IMR-90 (cell line): Measurements from ENCODE around the gene PLD3.

Experiments
- CEBPB ChIP-seq: IDR thresholded peaks from 2 replicates; pipeline ENCODE4 v1.6.1; 2012; ENCODE audit warnings: low read depth, low read length, improper control_type of control experiment
- CHD1 ChIP-seq: IDR thresholded peaks from 2 replicates; pipeline ENCODE4 v1.6.1; 2012; ENCODE audit warnings: low read depth, low read length, improper control_type of control experiment
- FOS ChIP-seq: fragments of 150-350 bp; IDR thresholded peaks from 2 replicates; pipeline ENCODE4 v1.6.1; 2016; ENCODE audit warnings: low read depth, low read length
- MAFK ChIP-seq: IDR thresholded peaks from 2 replicates; pipeline ENCODE4 v1.6.1; 2012; ENCODE audit warnings: low read depth, low read length, improper control_type of control experiment
- MAZ ChIP-seq: IDR thresholded peaks from 2 replicates; pipeline ENCODE4 v1.6.1; 2012; ENCODE audit warnings: low read depth, mild to moderate bottlenecking, low read length, improper control_type of control experiment, moderate library complexity, borderline replicate concordance
- MXI1 ChIP-seq: IDR thresholded peaks from 2 replicates; pipeline ENCODE4 v1.6.1; 2012; ENCODE audit warnings: low read depth, mild to moderate bottlenecking, low read length, moderate library complexity, borderline replicate concordance
- NFE2L2 ChIP-seq: fragments of 150-350 bp; IDR thresholded peaks from 2 replicates; pipeline ENCODE4 v1.6.1; 2016; ENCODE audit warnings: low read depth, mild to moderate bottlenecking, low read length
- POLR2A ChIP-seq: IDR thresholded peaks from 2 replicates; pipeline ENCODE4 v1.6.1; 2012; ENCODE audit warnings: mild to moderate bottlenecking, low read depth, low read length
- RAD21 ChIP-seq: IDR thresholded peaks from 2 replicates; pipeline ENCODE4 v1.6.1; 2012; ENCODE audit warnings: low read length, improper control_type of control experiment
- SMC3 ChIP-seq: fragments of 150-350 bp; IDR thresholded peaks from 2 replicates; pipeline ENCODE4 v1.6.1; 2016; ENCODE audit warnings: low read depth, mild to moderate bottlenecking, antibody characterized with exemption, low read length, moderate library complexity
- TF ChIP-seq, protein P1 (sequence below): conservative IDR thresholded peaks from 2 replicates; pipeline ENCODE4 v1.5.1; 2012; ENCODE audit warnings: mild to moderate bottlenecking, low read depth, low read length, improper control_type of control experiment
- TF ChIP-seq, protein P2 (sequence below): fragments of 150-350 bp; IDR thresholded peaks from 2 replicates; pipeline ENCODE4 v1.6.1; 2017; ENCODE audit warnings: mild to moderate bottlenecking, antibody characterized with exemption, low read length, low read depth

DNA sequence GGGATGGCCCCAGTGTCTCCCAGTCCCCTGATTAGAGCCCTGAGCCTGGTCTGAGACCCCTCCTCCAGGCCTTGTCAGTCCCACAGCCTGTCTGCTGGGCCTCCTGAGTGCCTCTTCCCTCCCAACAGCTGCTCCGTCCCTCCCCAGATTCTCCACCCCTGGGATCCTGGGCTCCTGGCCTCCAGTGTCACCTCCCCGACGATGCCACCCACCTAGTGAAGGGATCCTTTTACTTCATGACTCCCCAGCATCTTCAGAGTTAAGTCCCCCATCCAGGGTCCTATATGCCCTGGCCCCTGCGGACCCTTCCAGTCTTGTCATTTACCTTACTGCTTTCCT lies 69.1 kb downstream of the PLD3 start:
- TF ChIP-seq, protein P1, sequence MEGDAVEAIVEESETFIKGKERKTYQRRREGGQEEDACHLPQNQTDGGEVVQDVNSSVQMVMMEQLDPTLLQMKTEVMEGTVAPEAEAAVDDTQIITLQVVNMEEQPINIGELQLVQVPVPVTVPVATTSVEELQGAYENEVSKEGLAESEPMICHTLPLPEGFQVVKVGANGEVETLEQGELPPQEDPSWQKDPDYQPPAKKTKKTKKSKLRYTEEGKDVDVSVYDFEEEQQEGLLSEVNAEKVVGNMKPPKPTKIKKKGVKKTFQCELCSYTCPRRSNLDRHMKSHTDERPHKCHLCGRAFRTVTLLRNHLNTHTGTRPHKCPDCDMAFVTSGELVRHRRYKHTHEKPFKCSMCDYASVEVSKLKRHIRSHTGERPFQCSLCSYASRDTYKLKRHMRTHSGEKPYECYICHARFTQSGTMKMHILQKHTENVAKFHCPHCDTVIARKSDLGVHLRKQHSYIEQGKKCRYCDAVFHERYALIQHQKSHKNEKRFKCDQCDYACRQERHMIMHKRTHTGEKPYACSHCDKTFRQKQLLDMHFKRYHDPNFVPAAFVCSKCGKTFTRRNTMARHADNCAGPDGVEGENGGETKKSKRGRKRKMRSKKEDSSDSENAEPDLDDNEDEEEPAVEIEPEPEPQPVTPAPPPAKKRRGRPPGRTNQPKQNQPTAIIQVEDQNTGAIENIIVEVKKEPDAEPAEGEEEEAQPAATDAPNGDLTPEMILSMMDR = no peak
- TF ChIP-seq RAD21 (no peak), NFE2L2 (no peak), CEBPB (no peak), MAZ (no peak), FOS (no peak), POLR2A (no peak), CHD1 (no peak), MAFK (no peak), SMC3 (no peak), MXI1 (no peak)
- TF ChIP-seq, protein P2, sequence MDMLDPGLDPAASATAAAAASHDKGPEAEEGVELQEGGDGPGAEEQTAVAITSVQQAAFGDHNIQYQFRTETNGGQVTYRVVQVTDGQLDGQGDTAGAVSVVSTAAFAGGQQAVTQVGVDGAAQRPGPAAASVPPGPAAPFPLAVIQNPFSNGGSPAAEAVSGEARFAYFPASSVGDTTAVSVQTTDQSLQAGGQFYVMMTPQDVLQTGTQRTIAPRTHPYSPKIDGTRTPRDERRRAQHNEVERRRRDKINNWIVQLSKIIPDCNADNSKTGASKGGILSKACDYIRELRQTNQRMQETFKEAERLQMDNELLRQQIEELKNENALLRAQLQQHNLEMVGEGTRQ = no peak
